ENCODE data around the gene C1orf21.

C1orf21 gene

GRCh38 chr1:184629266-184629665 is 242.4 kb downstream of the C1orf21 start:
- H3K4me3 ChIP-seq (ENCODE audit: low read depth, low read length), result no peak overlapping the region
- H3K27ac ChIP-seq (ENCODE audit: low read depth, low read length), result no peak overlapping the region
- H3K9ac ChIP-seq (ENCODE audit: low read length), result no peak overlapping the region
- no peaks in the 10 kb centered on the region for H3K27me3 ChIP-seq (ENCODE audit: control insufficient read depth, insufficient read depth, low read length)
- no peaks in the 10 kb centered on the region for H3K36me3 ChIP-seq (ENCODE audit: control insufficient read depth, insufficient read depth, low read length)
- H3K4me1 ChIP-seq (ENCODE audit: control insufficient read depth, insufficient read depth, low read length), result peaks cover 3% of the 10 kb centered on the region
- no peaks in the 10 kb centered on the region for H3K9me3 ChIP-seq (ENCODE audit: control insufficient read depth, insufficient read depth, low read depth, low read length)

DNA sequence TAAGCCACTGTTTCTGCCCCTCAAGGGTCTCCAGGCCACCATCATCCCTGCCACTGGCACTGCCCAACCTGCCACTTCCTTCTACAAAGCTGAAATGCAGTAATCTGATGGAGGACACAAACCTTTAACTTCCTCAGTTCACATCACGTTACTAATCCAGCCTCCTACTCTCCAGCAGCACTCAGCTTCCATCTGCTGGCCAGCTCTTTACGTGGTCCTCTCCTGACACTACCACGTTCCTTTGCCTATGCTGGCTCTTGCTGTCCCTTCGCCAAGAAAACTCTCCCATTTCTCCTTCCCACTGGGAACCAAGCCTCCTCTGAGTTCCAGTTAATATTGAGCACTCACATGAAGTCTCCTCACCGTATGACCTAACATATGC is 243.8 kb downstream of the C1orf21 start:
- Histone ChIP-seq H3K36me3 (ENCODE audit: control insufficient read depth, insufficient read depth, low read length) (no peaks in the 10 kb centered on the region), H3K9me3 (ENCODE audit: control insufficient read depth, insufficient read depth, low read depth, low read length) (no peaks in the 10 kb centered on the region), H3K27ac (ENCODE audit: low read depth, low read length) (no peak overlapping the region), H3K9ac (ENCODE audit: low read length) (no peak overlapping the region), H3K4me1 (ENCODE audit: control insufficient read depth, insufficient read depth, low read length) (no peaks in the 10 kb centered on the region; the same call in 1 of the 2 replicates), H3K27me3 (ENCODE audit: control insufficient read depth, insufficient read depth, low read length) (no peaks in the 10 kb centered on the region), H3K4me3 (ENCODE audit: low read depth, low read length) (no peak overlapping the region)

DNA sequence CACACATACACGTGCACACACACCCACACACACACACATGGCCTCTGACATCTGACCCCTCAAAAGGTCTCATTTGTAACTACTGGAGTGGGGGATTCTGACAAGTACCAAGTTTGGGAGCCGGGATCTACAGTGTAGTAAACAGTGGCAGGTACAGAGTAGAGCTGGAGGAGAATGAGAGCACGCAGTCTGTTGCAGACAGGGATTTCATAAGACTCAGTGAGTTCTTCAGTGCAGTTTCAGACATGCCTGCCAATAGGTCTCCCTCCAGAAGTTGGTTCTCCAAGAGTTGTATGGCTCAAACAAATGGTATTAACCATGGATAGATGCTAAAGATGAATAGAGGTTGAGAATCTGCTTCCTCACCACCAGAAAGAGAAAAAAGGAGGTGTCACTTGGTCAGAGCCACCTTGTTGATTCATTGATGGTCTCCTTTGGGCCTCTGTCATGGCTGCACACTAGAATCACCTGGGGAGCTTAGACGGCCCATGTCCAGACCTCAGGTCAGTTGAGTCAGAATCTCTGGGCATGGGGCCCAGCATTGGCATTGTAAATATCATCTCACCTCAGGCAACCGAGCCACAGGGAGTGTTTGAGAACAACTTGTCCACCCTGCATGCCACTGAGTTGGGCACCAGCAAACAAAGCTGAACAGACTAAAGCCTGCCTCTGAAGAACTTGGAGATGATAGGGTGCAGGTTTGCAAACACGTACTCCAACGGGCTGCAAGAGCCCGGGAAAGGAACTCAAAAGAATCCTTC is 245.8 kb downstream of the C1orf21 start:
- Histone ChIP-seq H3K9ac (ENCODE audit: low read length) (no peak overlapping the region), H3K4me1 (ENCODE audit: control insufficient read depth, insufficient read depth, low read length) (no peaks in the 10 kb centered on the region; the same call in 1 of the 2 replicates), H3K27ac (ENCODE audit: low read depth, low read length) (no peak overlapping the region), H3K36me3 (ENCODE audit: control insufficient read depth, insufficient read depth, low read length) (no peaks in the 10 kb centered on the region), H3K9me3 (ENCODE audit: control insufficient read depth, insufficient read depth, low read depth, low read length) (no peaks in the 10 kb centered on the region), H3K4me3 (ENCODE audit: low read depth, low read length) (no peak overlapping the region), H3K27me3 (ENCODE audit: control insufficient read depth, insufficient read depth, low read length) (no peaks in the 10 kb centered on the region)

DNA sequence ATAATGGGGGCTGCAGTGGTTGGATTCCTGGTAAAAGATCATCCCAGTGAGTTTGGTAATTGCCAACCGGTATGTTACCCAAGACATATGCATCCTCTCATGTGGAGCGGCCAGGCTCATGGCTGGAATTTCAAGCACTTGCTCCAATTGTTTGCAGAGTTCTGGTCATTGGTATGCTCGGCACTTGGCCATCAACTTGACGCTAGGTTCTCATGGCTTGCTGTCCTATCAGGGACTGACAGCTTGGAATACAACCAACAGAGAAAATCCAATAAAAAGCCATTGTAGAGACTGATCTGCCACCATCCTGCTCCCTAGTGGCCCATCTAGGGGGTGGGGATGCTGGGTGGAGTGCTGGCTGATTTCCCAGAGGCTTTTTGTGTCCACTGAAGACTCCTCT is 247.0 kb downstream of the C1orf21 start:
- H3K27ac ChIP-seq (ENCODE audit: low read depth, low read length), result no peak overlapping the region
- H3K27me3 ChIP-seq (ENCODE audit: control insufficient read depth, insufficient read depth, low read length), result no peaks in the 10 kb centered on the region
- H3K4me3 ChIP-seq (ENCODE audit: low read depth, low read length), result no peak overlapping the region
- no peaks in the 10 kb centered on the region for H3K36me3 ChIP-seq (ENCODE audit: control insufficient read depth, insufficient read depth, low read length)
- no peaks in the 10 kb centered on the region for H3K9me3 ChIP-seq (ENCODE audit: control insufficient read depth, insufficient read depth, low read depth, low read length)
- H3K9ac ChIP-seq (ENCODE audit: low read length), result no peak overlapping the region
- no peaks in the 10 kb centered on the region; the same call in 1 of the 2 replicates for H3K4me1 ChIP-seq (ENCODE audit: control insufficient read depth, insufficient read depth, low read length)

- no peak overlapping the region for H3K4me3 ChIP-seq (ENCODE audit: low read depth, low read length)
- no peaks in the 10 kb centered on the region for H3K27me3 ChIP-seq (ENCODE audit: control insufficient read depth, insufficient read depth, low read length)
- H3K36me3 ChIP-seq (ENCODE audit: control insufficient read depth, insufficient read depth, low read length), result no peaks in the 10 kb centered on the region
- H3K9me3 ChIP-seq (ENCODE audit: control insufficient read depth, insufficient read depth, low read depth, low read length), result no peaks in the 10 kb centered on the region
- no peak overlapping the region for H3K27ac ChIP-seq (ENCODE audit: low read depth, low read length)
- no peaks in the 10 kb centered on the region; the same call in 1 of the 2 replicates for H3K4me1 ChIP-seq (ENCODE audit: control insufficient read depth, insufficient read depth, low read length)
- H3K9ac ChIP-seq (ENCODE audit: low read length), result no peak overlapping the region
These were observed 247.5 kb downstream of the C1orf21 start for GRCh38 chr1:184634296-184634695.

DNA sequence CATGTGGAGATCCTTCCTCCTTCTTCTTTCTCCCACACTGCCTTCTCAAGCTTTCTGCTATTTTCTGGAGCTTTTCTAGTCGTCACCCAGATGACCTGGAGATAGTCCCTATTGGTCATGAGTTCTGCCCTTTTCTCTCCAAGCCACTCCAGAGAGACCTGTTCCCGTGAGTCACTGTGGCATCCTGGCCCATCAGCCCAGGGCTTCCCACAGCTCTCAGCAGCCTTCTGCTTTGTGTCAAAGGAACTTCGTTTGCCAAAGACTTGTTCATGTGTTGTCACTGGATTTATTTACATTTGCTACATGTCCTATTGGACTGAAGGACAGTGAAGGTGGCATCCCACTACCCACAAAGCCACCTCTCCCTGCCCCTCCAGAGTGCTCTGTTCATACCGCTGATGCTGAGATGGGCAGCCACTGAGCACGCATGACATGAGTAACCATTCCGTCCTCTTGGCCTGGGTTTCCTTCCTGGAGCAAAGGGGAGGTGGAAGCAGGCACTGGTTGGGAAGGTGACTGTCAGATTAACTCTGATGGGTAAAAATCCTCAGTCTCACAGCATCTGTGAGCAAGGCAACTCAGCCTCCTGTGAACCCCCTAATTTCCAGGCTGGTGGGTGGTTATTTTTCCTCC is 248.6 kb downstream of the C1orf21 start:
- Histone ChIP-seq H3K4me1 (ENCODE audit: control insufficient read depth, insufficient read depth, low read length) (no peaks in the 10 kb centered on the region), H3K9me3 (ENCODE audit: control insufficient read depth, insufficient read depth, low read depth, low read length) (no peaks in the 10 kb centered on the region), H3K27me3 (ENCODE audit: control insufficient read depth, insufficient read depth, low read length) (no peaks in the 10 kb centered on the region), H3K36me3 (ENCODE audit: control insufficient read depth, insufficient read depth, low read length) (no peaks in the 10 kb centered on the region), H3K4me3 (ENCODE audit: low read depth, low read length) (no peak overlapping the region), H3K9ac (ENCODE audit: low read length) (no peak overlapping the region), H3K27ac (ENCODE audit: low read depth, low read length) (no peak overlapping the region)

DNA sequence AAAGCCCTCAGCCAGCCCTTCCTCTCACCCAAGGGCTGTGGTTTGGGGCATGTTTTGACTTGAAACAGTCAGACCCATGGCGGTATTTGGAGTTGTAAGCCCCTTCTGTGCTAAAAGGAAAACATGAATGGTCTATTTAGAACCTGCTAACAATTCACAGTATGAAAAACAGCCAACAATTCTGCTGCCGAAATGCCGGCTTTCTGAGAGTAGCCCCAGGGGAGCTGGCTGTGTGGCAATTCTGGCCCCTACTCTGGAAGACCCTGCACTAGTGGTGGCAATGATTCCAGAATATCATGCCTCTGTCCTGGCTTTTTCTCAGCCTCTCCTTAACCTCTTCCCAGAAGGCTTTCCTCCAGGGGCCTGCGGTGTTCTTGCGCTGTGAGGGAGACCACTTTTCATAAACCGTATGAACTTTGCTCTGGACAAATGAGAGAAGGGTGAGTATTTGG is 249.2 kb downstream of the C1orf21 start:
- Histone ChIP-seq H3K4me3 (ENCODE audit: low read depth, low read length) (no peak overlapping the region), H3K9me3 (ENCODE audit: control insufficient read depth, insufficient read depth, low read depth, low read length) (no peaks in the 10 kb centered on the region), H3K27me3 (ENCODE audit: control insufficient read depth, insufficient read depth, low read length) (no peaks in the 10 kb centered on the region), H3K36me3 (ENCODE audit: control insufficient read depth, insufficient read depth, low read length) (no peaks in the 10 kb centered on the region), H3K27ac (ENCODE audit: low read depth, low read length) (no peak overlapping the region), H3K9ac (ENCODE audit: low read length) (no peak overlapping the region), H3K4me1 (ENCODE audit: control insufficient read depth, insufficient read depth, low read length) (no peaks in the 10 kb centered on the region)

DNA sequence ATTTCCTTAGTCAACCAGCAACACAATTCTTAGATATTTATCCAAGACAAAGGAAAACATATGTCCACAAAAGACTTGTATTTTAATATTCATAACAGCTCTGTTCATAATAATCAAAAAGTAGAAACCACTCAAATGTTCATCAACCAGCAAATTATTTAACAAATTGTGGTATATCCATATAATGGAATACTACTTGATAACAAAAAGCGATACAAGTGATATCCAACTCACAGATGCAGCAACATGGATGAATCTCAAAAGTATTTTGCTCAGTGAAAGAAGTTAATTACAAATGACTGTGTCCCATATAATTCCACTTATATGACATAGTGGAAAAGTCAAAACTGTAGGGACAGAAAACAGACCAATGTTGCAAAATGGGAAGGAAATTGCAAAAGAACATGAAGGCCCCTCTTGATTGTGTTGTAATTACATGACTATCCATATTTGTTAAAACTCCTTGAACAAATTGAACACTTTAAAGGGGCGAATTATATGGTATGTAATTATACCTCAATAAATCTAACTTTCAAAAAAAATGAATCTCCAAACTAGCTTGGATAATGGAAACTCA is 250.9 kb downstream of the C1orf21 start:
- no peak overlapping the region for H3K9ac ChIP-seq (ENCODE audit: low read length)
- no peak overlapping the region for H3K4me3 ChIP-seq (ENCODE audit: low read depth, low read length)
- H3K36me3 ChIP-seq (ENCODE audit: control insufficient read depth, insufficient read depth, low read length), result no peaks in the 10 kb centered on the region
- H3K4me1 ChIP-seq (ENCODE audit: control insufficient read depth, insufficient read depth, low read length), result no peaks in the 10 kb centered on the region
- H3K27me3 ChIP-seq (ENCODE audit: control insufficient read depth, insufficient read depth, low read length), result no peaks in the 10 kb centered on the region
- H3K9me3 ChIP-seq (ENCODE audit: control insufficient read depth, insufficient read depth, low read depth, low read length), result no peaks in the 10 kb centered on the region
- H3K27ac ChIP-seq (ENCODE audit: low read depth, low read length), result no peak overlapping the region

DNA sequence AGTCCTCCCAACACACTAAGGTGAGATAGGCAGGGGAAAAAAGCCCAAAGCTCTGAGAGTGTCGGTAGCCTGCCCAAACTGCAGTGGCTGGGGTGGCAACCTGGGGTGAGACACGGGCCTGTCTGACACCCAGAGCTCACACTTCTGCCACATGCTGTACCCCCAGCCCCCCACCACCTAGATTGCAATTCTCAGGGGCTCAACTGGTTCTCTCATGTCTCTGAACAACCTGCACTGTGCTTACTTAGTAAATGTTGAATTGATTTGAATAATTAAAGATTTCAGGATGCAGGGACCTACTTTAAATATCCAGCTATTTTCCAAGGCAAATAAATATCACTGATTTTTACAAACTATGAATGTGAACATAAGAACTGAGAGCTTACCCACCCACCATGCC is 252.4 kb downstream of the C1orf21 start:
- H3K27me3 ChIP-seq (ENCODE audit: control insufficient read depth, insufficient read depth, low read length), result no peaks in the 10 kb centered on the region
- H3K9ac ChIP-seq (ENCODE audit: low read length), result no peak overlapping the region
- H3K27ac ChIP-seq (ENCODE audit: low read depth, low read length), result no peak overlapping the region
- H3K9me3 ChIP-seq (ENCODE audit: control insufficient read depth, insufficient read depth, low read depth, low read length), result no peaks in the 10 kb centered on the region
- H3K4me3 ChIP-seq (ENCODE audit: low read depth, low read length), result no peak overlapping the region
- no peaks in the 10 kb centered on the region for H3K4me1 ChIP-seq (ENCODE audit: control insufficient read depth, insufficient read depth, low read length)
- H3K36me3 ChIP-seq (ENCODE audit: control insufficient read depth, insufficient read depth, low read length), result no peaks in the 10 kb centered on the region

DNA sequence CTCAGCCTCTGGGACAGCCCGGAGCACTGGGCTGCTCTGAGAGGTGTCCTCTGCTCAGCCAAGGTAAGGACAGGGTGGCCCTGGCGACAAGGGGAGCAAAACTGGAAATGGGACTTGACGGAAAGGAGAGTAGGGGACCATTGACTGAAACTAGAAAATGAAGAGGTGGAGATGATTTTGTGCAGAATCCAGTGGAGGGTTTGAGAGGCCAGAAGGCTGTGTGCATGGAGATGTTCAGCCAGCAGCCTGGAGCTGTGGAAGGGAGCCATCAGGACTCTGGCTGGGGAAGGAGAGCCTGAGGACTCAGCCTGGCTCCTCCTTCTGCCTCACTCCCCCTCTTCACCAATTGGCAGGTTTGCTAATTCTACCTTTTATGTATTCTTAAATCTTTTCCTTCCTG is 253.7 kb downstream of the C1orf21 start:
- Histone ChIP-seq H3K4me3 (ENCODE audit: low read depth, low read length) (no peak overlapping the region), H3K9me3 (ENCODE audit: control insufficient read depth, insufficient read depth, low read depth, low read length) (no peaks in the 10 kb centered on the region), H3K27me3 (ENCODE audit: control insufficient read depth, insufficient read depth, low read length) (no peaks in the 10 kb centered on the region), H3K9ac (ENCODE audit: low read length) (no peak overlapping the region), H3K36me3 (ENCODE audit: control insufficient read depth, insufficient read depth, low read length) (no peaks in the 10 kb centered on the region), H3K4me1 (ENCODE audit: control insufficient read depth, insufficient read depth, low read length) (no peaks in the 10 kb centered on the region), H3K27ac (ENCODE audit: low read depth, low read length) (no peak overlapping the region)

DNA sequence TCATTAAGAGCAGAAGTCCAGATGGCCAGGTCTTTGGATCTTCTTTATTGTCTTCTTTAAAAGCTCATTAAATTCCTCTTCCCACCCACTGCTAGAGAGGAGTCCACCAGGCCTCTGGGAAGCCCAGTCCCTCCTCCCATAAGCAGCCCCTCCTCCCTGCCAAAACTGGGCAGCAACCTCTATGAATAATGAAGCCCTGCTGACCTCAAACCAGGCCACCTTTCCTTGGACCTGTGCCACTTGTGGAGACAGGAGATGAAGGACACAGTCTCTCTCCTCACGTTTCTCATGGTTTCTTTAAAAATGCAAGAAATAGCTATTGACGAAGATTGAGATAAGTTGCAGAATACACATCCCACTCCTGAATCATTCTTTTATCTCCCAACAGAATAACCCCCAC is 255.1 kb downstream of the C1orf21 start:
- H3K27ac ChIP-seq (ENCODE audit: low read depth, low read length), result no peak overlapping the region
- H3K36me3 ChIP-seq (ENCODE audit: control insufficient read depth, insufficient read depth, low read length), result no peaks in the 10 kb centered on the region
- no peak overlapping the region for H3K4me3 ChIP-seq (ENCODE audit: low read depth, low read length)
- H3K9me3 ChIP-seq (ENCODE audit: control insufficient read depth, insufficient read depth, low read depth, low read length), result no peaks in the 10 kb centered on the region
- no peaks in the 10 kb centered on the region for H3K4me1 ChIP-seq (ENCODE audit: control insufficient read depth, insufficient read depth, low read length)
- no peaks in the 10 kb centered on the region for H3K27me3 ChIP-seq (ENCODE audit: control insufficient read depth, insufficient read depth, low read length)
- H3K9ac ChIP-seq (ENCODE audit: low read length), result no peak overlapping the region
